Panc1 (cell line): ENCODE measurements around the gene MAPK11. TPM values are rescaled to one million over a fixed set of nuclear protein-coding genes. Genes with fewer than 3 reads are reported as not detected.
A peak's percentile ranks its signal among the peaks of the same experiment; 100 is the strongest.

Experiments
- ATAC-seq: fragments of 200-7000 bp; cut with Tn5 transposase; 2 replicates; pipeline ENCODE4 v1.9.1; 2020; ENCODE audit warnings: mild to moderate bottlenecking, moderate library complexity
- BruUV-seq: library from RNA; stranded (reverse); fragments of 400-500 nt; replicated peaks from 2 replicates; lab custom pipeline; 2021; lab: Mats Ljungman, UMichigan
- CTCF ChIA-PET: fragments of 300-600 bp; sonication (Branson Sonifier 250); formaldehyde crosslinking; loops from one replicate; lab custom pipeline; 2022; ENCODE audit warnings: antibody characterized with exemption; lab: Charles Lee
- POLR2A ChIA-PET: fragments of 300-600 bp; sonication (Branson Sonifier 250); formaldehyde crosslinking; loops from one replicate; lab custom pipeline; 2022; ENCODE audit warnings: antibody characterized with exemption; lab: Charles Lee
- DNase-seq: peaks from one replicate; pipeline ENCODE4 v3.0.0-alpha.2; 2010; ENCODE audit warnings: low read depth, low spot score
- H3K27ac ChIP-seq: 2 replicates; pipeline ENCODE4 v1.5.1; 2011; ENCODE audit warnings: mild to moderate bottlenecking, low read length, inconsistent platforms
- H3K27me3 ChIP-seq: fragments of 200-500 bp; sonication (Bioruptor generic); 2 replicates; pipeline ENCODE4 v1.6.0; 2014; ENCODE audit warnings: low read length, inconsistent platforms; ENCODE audit not compliant: control insufficient read depth, insufficient read depth
- H3K36me3 ChIP-seq: fragments of 200-500 bp; sonication (Bioruptor generic); 2 replicates; pipeline ENCODE4 v1.5.1; 2014; ENCODE audit warnings: inconsistent platforms, mild to moderate bottlenecking, low read length, moderate library complexity; ENCODE audit not compliant: control insufficient read depth, insufficient read depth
- H3K4me1 ChIP-seq: 2 replicates; pipeline ENCODE4 v1.5.1; 2011; ENCODE audit warnings: inconsistent platforms, mild to moderate bottlenecking, low read length, moderate library complexity; ENCODE audit not compliant: control insufficient read depth, insufficient read depth
- H3K4me3 ChIP-seq, 2 experiments: 2 replicates each; pipeline ENCODE4 v1.5.1; 2011 to 2012; ENCODE audit warnings: low read depth in 2 of 2, low read length in 2 of 2, mild to moderate bottlenecking in 2 of 2, inconsistent platforms in 1 of 2, moderate library complexity in 1 of 2
- H3K9me3 ChIP-seq: fragments of 200-500 bp; sonication (Bioruptor generic); 2 replicates; pipeline ENCODE4 v1.5.1; 2014; ENCODE audit warnings: low read depth, mild to moderate bottlenecking, inconsistent platforms, low read length, moderate library complexity; ENCODE audit not compliant: control insufficient read depth, insufficient read depth
- POLR2AphosphoS5 ChIP-seq: IDR thresholded peaks from 2 replicates; pipeline ENCODE4 v1.6.1; 2012; ENCODE audit warnings: mild to moderate bottlenecking, low read depth, low read length, moderate library complexity
- REST ChIP-seq, 2 experiments: IDR thresholded peaks; 2 replicates each; pipeline ENCODE4 v1.6.1; 2011 to 2012; ENCODE audit warnings: low read depth in 2 of 2, control low read depth in 1 of 2, low read length in 1 of 2, mild to moderate bottlenecking in 1 of 2, moderate library complexity in 1 of 2; ENCODE audit not compliant: insufficient read depth in 1 of 2
- SIN3A ChIP-seq: IDR thresholded peaks from 2 replicates; pipeline ENCODE4 v1.6.1; 2012; ENCODE audit warnings: low read depth, mild to moderate bottlenecking, low read length, moderate library complexity, borderline replicate concordance; ENCODE audit not compliant: insufficient read depth
- TCF7L2 ChIP-seq: IDR thresholded peaks from 2 replicates; pipeline ENCODE4 v1.6.1; 2011; ENCODE audit warnings: mild to moderate bottlenecking, low read depth, low read length, inconsistent platforms
- in situ Hi-C: cut with HindIII; loops from 2 replicates; pipeline ENCODE4 v1.10.0; 2016; ENCODE audit warnings: low sequenced_read_pairs, low pct_unique_long_range_greater_than_20kb
- intact Hi-C: fragments of 100-400 bp; cut with micrococcal nuclease; formaldehyde crosslinking; loops from one replicate; pipeline ENCODE4 v1.10.0; 2022; ENCODE audit not compliant: unreplicated experiment
- total RNA-seq: library from RNA; stranded (reverse); gene quantifications from one replicate; pipeline ENCODE4 v1.2.1, GENCODE V29; 2021; ENCODE audit not compliant: unreplicated experiment
- TF ChIP-seq, protein P1 (sequence below): fragments of 450-650 bp; IDR thresholded peaks from 2 replicates; pipeline ENCODE4 v1.5.1; 2017; ENCODE audit warnings: mild to moderate bottlenecking

The MAPK11 gene
- total RNA-seq, 1 experiment from 2014 or later = 77.7 TPM

DNA sequence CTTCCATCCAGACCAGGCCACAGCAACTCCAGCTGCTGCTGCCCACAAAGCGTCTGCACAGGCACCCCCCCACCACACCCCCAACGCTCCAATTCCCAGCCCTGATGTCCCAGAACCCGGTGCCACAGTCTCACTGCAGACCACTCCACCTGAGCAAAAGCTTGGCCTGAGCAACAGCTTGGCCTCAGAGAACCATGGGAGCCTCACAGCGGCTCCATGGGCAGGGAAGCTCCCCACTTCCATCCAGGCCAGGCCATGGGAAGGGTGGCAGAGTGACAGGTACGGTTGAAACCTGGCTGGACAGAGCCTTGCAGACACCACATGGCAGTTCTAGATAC lies 24.1 kb upstream of the MAPK11 start:
- intact Hi-C loops = no loop called here

DNA sequence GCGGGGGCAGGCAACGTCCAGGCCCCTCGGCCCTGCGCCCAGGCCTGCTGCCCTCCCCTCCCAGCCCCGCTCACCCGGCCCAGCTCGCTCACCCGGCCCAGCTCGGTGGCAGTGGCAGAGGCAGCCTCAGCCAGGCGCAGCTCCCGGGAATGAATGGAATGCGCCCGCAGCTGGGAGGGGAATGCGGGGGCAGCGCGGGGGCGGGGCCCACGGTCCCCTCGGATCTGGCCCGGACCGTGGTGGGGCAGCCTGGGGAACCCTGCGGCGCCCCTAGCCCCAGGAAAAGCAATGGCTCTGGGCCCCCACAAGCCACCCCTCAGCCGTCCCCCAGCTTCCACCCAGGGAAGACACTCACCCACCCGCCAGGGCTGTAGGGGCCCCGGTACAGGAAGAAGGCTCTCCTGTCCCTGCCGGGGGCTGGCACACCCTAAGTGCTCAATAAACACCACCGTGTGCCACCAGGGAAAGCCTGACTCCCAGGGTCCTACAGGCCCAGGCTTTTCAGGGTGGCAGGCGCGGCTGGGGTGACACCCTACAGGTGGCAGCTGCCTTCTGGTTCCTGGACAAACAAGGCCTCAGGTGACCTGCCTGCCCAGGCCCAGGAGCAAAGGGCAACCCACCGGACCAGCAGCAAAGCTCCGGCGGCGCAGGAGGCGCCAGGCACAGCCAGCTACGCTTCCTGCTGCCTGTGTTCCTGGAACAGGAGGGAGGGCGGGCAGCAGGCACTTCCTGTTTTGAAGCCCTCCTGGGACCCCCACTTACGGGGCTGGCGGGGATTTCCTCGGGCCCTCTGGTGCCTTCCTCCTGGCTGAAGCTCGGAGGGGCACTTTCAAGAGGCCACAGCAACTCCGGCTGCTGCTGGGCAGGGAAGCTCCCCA lies 23.5 kb upstream of the MAPK11 start:
- Histone ChIP-seq H3K4me1 (peaks cover 51% of the 10 kb centered on the region), H3K27me3 (no peaks in the 10 kb centered on the region), H3K36me3 (no peaks in the 10 kb centered on the region; the same call in 1 of the 2 replicates), H3K9me3 (no peaks in the 10 kb centered on the region), H3K27ac (peak overlapping the region; percentile 87), H3K4me3 (peak overlapping the region; percentile 16; a peak in 3 of 4 replicates)
- POLR2A ChIA-PET = interaction anchor here (0.6 to 1.1 kb wide), 3 partner anchors 11 to 35 kb away, joined by 3 to 7 read pairs (median 5); no protein-coding TSS in a partner anchor
- CTCF ChIA-PET = interaction anchor here (0.6 to 0.8 kb wide), 2 partner anchors 18 to 73 kb away, joined by 4 to 5 read pairs; no protein-coding TSS in a partner anchor
- intact Hi-C loops (no loop called here), in situ Hi-C loops (no loop called here)
- BruUV-seq = no TSS peak
- TF ChIP-seq TCF7L2 = no peak
- 0 out of 2 replicates have a peak, but pooled peaks have one; percentile 49 for TF ChIP-seq SIN3A
- DNase-seq (no peak), ATAC-seq (peak; percentile 68)

More for the DNA sequence above, 24.1 kb upstream of the MAPK11 start:
- TF ChIP-seq REST (IDR thresholded peaks at IDR 0.05; ENCODE audit: insufficient read depth in 1 of 2, low read depth in 2 of 2, low read length in 1 of 2) (no peak), TCF7L2 (no peak), POLR2AphosphoS5 (no peak), SIN3A (no peak)
- TF ChIP-seq, protein P1, sequence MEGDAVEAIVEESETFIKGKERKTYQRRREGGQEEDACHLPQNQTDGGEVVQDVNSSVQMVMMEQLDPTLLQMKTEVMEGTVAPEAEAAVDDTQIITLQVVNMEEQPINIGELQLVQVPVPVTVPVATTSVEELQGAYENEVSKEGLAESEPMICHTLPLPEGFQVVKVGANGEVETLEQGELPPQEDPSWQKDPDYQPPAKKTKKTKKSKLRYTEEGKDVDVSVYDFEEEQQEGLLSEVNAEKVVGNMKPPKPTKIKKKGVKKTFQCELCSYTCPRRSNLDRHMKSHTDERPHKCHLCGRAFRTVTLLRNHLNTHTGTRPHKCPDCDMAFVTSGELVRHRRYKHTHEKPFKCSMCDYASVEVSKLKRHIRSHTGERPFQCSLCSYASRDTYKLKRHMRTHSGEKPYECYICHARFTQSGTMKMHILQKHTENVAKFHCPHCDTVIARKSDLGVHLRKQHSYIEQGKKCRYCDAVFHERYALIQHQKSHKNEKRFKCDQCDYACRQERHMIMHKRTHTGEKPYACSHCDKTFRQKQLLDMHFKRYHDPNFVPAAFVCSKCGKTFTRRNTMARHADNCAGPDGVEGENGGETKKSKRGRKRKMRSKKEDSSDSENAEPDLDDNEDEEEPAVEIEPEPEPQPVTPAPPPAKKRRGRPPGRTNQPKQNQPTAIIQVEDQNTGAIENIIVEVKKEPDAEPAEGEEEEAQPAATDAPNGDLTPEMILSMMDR = no peak
- POLR2A ChIA-PET = interaction anchor here (0.6 to 1.1 kb wide), 2 partner anchors 11 to 34 kb away, joined by 3 to 7 read pairs; no protein-coding TSS in a partner anchor
- DNase-seq = no peak
- BruUV-seq = no TSS peak
- Histone ChIP-seq H3K36me3 (no peaks in the 10 kb centered on the region), H3K4me3 (no peak overlapping the region), H3K27me3 (no peaks in the 10 kb centered on the region), H3K27ac (peak overlapping the region; percentile 87), H3K9me3 (no peaks in the 10 kb centered on the region), H3K4me1 (peaks cover 54% of the 10 kb centered on the region)
- CTCF ChIA-PET = interaction anchor here (0.8 kb wide), 1 partner anchor 18 kb away, joined by 4 read pairs; no protein-coding TSS in a partner anchor
- ATAC-seq = no peak; the same call in 1 of the 2 replicates
- in situ Hi-C loops = no loop called here
